RWPE2 (cell line): Measurements from ENCODE around the gene FGD5.

Experiments
- ATAC-seq: fragments of 200-7000 bp; cut with Tn5 transposase; 3 replicates; pipeline ENCODE4 v1.9.1; 2021; ENCODE audit warnings: low read depth
- DNase-seq: peaks from one replicate; pipeline ENCODE4 v3.0.0-alpha.2; 2020; ENCODE audit warnings: low spot score
- H3K27ac ChIP-seq: fragments of 450-650 bp; 2 replicates; pipeline ENCODE4 v1.5.1; 2017; ENCODE audit warnings: mild to moderate bottlenecking; ENCODE audit not compliant: poor library complexity, severe bottlenecking
- H3K27me3 ChIP-seq: fragments of 250-450 bp; sonication (Bioruptor Pico); 2 replicates; pipeline ENCODE4 v1.5.1; 2021; ENCODE audit warnings: mild to moderate bottlenecking, moderate library complexity; ENCODE audit not compliant: insufficient read depth, poor library complexity, severe bottlenecking
- H3K36me3 ChIP-seq: fragments of 250-450 bp; sonication (Bioruptor Pico); 2 replicates; pipeline ENCODE4 v1.5.1; 2020; ENCODE audit warnings: low read depth, mild to moderate bottlenecking, moderate library complexity
- H3K4me1 ChIP-seq: fragments of 250-450 bp; sonication (Bioruptor Pico); 2 replicates; pipeline ENCODE4 v1.5.1; 2021; ENCODE audit warnings: mild to moderate bottlenecking, moderate library complexity; ENCODE audit not compliant: insufficient read depth, poor library complexity, severe bottlenecking
- H3K4me3 ChIP-seq: fragments of 250-450 bp; sonication (Bioruptor Pico); 2 replicates; pipeline ENCODE4 v1.5.1; 2021; ENCODE audit warnings: mild to moderate bottlenecking, moderate library complexity; ENCODE audit not compliant: severe bottlenecking
- H3K9me3 ChIP-seq: fragments of 250-450 bp; sonication (Bioruptor Pico); 2 replicates; pipeline ENCODE4 v1.5.1; 2021; ENCODE audit warnings: mild to moderate bottlenecking, moderate library complexity; ENCODE audit not compliant: severe bottlenecking
- TF ChIP-seq, protein P1 (sequence below): fragments of 450-650 bp; IDR thresholded peaks from one replicate; pipeline ENCODE4 v1.5.1; 2017; ENCODE audit warnings: mild to moderate bottlenecking, moderate library complexity; ENCODE audit not compliant: poor library complexity, severe bottlenecking

FGD5 gene

DNA sequence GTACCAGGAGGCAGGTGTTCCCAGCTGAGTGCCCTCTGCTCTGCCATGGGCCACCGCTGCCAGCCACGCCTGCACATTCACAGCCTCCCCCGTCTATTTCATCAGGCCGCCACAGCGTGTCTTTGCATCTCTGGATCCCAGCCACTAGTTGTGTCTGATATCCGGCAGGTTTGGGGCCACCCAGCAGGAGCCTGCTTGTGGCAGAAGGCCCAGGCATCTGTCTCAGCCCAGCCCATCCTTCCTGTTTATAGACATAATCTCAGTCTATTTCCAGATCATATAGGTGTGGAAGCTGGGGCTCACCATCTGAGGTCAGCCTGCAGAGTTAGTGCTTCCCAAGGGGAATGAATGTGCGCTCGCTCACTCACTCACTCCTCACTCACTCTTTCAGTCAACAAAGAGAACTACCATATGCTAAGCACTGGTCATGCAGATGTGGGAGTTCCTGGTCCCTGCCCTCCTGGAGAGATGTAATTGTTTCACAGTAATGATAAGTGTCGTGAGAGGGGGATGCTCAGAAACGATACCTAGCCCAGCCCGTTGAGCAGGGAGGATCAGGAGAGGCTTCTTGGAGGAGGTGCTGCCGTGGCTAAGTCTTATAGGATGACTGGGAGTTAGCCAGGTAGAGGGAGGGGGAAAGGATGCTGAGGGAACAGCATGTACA lies 60.6 kb downstream of the FGD5 start:
- Histone ChIP-seq H3K4me1 (no peaks in the 10 kb centered on the region), H3K36me3 (no peaks in the 10 kb centered on the region), H3K27me3 (no peaks in the 10 kb centered on the region), H3K4me3 (no peak overlapping the region), H3K9me3 (no peaks in the 10 kb centered on the region), H3K27ac (no peak overlapping the region)
- TF ChIP-seq, protein P1, sequence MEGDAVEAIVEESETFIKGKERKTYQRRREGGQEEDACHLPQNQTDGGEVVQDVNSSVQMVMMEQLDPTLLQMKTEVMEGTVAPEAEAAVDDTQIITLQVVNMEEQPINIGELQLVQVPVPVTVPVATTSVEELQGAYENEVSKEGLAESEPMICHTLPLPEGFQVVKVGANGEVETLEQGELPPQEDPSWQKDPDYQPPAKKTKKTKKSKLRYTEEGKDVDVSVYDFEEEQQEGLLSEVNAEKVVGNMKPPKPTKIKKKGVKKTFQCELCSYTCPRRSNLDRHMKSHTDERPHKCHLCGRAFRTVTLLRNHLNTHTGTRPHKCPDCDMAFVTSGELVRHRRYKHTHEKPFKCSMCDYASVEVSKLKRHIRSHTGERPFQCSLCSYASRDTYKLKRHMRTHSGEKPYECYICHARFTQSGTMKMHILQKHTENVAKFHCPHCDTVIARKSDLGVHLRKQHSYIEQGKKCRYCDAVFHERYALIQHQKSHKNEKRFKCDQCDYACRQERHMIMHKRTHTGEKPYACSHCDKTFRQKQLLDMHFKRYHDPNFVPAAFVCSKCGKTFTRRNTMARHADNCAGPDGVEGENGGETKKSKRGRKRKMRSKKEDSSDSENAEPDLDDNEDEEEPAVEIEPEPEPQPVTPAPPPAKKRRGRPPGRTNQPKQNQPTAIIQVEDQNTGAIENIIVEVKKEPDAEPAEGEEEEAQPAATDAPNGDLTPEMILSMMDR: no peak
- DNase-seq (no peak), ATAC-seq (0 out of 3 replicates have a peak, but pooled peaks have one; percentile 17)

DNA sequence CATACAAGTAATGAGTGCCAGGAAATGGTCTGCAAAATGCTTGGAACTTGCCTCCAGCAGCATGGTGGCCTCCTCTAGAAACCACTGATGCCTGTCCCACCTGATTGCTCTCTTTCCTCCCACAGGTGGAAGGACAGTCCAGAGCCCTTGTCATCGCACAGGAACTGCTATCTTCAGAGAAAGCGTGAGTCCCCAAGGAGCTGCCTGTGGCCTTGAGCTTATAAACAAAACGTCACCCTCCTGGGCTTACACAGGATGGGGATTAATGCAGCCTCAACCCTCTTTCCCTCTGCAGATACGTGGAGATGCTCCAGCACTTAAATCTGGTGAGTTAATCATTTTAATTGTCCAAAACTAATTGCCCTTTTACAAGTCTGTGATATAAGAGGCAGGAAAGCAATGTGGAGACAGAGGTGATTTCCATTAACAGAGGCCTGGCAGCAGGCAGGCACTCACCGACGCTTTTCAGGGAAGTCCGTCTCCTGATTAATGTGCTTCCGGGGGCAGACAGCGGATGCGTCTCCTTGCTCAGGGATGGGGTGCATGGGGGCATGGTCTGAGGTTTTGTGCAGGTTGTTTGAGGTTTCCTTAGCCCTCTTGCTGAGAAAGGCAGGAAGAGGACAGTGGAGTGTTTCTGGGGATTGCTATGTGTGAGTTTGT lies 61.8 kb downstream of the FGD5 start:
- ATAC-seq: no peak
- no peaks in the 10 kb centered on the region for H3K4me1 ChIP-seq

DNA sequence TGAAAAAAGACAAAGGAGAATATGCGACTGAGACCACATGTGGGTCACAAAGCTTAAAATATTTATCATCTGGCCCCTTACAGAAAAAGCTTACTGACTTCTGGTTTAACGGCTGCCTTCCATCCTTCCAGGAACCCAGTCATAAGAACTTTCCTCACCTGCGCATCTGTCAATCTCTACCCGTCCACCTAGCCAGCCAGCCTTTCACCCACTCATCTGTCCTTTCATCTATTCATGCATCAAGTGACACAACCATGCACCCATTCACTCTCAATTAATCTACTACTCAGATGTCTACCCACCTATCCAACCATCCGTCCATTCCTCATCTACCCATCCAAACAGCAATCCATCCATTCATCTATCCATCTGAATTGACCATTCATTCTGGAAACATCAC lies 64.5 kb downstream of the FGD5 start:
- H3K27ac ChIP-seq: no peak overlapping the region
- H3K9me3 ChIP-seq: no peaks in the 10 kb centered on the region
- ATAC-seq (no peak), DNase-seq (no peak)
- no peaks in the 10 kb centered on the region for H3K36me3 ChIP-seq
- TF ChIP-seq, protein P1: no peak
- no peaks in the 10 kb centered on the region for H3K4me1 ChIP-seq
- no peak overlapping the region for H3K4me3 ChIP-seq
- H3K27me3 ChIP-seq: no peaks in the 10 kb centered on the region

More for the DNA sequence above, 61.8 kb downstream of the FGD5 start:
- no peak for DNase-seq
- no peak overlapping the region for H3K27ac ChIP-seq
- H3K9me3 ChIP-seq: no peaks in the 10 kb centered on the region
- no peaks in the 10 kb centered on the region for H3K36me3 ChIP-seq
- H3K27me3 ChIP-seq: no peaks in the 10 kb centered on the region
- TF ChIP-seq, protein P1: no peak
- no peak overlapping the region for H3K4me3 ChIP-seq

DNA sequence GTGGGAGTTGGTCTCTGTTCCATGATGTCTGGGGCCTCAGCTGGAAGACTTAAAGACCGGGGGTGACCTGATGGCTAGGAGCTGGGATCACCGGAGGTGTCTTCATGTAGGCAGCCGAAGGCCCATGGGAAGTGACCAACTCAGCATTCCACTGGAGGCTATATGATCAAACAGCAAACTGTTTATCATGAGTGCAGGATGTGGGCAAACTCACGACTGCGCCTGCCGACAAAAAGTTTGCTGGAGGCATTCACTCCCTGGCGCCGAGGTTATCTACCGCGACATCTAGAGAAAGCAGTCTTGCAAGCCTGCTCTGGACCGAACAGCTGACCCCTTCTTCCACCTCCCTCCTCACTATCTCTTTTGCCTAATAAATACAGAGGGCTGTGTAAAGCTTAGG lies 65.9 kb downstream of the FGD5 start:
- H3K4me3 ChIP-seq: no peak overlapping the region
- H3K27me3 ChIP-seq: no peaks in the 10 kb centered on the region
- no peaks in the 10 kb centered on the region for H3K4me1 ChIP-seq
- H3K9me3 ChIP-seq: no peaks in the 10 kb centered on the region
- TF ChIP-seq, protein P1: no peak
- H3K27ac ChIP-seq: no peak overlapping the region
- ATAC-seq (no peak), DNase-seq (no peak)
- H3K36me3 ChIP-seq: no peaks in the 10 kb centered on the region

DNA sequence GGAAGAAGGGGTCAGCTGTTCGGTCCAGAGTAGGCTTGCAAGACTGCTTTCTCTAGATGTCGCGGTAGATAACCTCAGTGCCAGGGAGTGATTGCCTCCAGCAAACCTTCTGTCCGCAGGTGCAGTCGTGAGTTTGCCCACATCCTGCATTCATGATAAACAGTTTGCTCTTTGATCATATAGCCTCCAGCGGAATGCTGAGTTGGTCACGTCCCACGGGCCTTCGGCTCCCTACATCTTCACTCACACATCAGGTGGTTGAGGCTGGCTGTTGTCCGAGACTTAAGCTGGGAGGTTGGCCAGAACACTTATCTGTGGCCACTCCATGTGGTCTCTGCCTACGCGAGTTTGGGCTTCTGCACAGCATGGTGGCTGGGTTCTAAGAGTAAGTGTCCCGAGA lies 66.5 kb downstream of the FGD5 start:
- Histone ChIP-seq H3K4me1 (no peaks in the 10 kb centered on the region), H3K4me3 (no peak overlapping the region), H3K27ac (no peak overlapping the region), H3K9me3 (no peaks in the 10 kb centered on the region), H3K36me3 (no peaks in the 10 kb centered on the region), H3K27me3 (no peaks in the 10 kb centered on the region)
- TF ChIP-seq, protein P1: no peak
- DNase-seq (no peak), ATAC-seq (no peak)
